ENCODE data around the gene UMAD1.

DNA sequence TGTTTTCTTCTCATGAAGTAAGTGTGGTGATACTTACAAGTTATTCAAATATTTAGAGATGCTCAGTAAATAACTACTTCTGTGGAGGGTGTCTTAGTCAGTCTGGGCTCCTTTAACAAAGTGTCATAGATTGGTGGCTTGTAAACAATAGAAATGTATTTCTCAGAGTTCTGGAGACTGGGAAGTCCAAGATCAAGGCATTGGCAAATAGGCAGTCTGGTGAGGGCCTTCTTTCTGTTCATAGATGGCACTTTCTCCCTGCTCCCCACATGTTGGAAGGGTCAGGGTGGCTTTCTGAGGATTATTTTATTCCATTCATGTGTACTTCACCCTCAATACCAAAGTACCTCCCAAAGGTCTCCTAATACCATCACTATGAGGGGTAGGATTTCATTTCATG, 59.4 kb downstream of the UMAD1 start:
- TF ChIP-seq, protein P1, sequence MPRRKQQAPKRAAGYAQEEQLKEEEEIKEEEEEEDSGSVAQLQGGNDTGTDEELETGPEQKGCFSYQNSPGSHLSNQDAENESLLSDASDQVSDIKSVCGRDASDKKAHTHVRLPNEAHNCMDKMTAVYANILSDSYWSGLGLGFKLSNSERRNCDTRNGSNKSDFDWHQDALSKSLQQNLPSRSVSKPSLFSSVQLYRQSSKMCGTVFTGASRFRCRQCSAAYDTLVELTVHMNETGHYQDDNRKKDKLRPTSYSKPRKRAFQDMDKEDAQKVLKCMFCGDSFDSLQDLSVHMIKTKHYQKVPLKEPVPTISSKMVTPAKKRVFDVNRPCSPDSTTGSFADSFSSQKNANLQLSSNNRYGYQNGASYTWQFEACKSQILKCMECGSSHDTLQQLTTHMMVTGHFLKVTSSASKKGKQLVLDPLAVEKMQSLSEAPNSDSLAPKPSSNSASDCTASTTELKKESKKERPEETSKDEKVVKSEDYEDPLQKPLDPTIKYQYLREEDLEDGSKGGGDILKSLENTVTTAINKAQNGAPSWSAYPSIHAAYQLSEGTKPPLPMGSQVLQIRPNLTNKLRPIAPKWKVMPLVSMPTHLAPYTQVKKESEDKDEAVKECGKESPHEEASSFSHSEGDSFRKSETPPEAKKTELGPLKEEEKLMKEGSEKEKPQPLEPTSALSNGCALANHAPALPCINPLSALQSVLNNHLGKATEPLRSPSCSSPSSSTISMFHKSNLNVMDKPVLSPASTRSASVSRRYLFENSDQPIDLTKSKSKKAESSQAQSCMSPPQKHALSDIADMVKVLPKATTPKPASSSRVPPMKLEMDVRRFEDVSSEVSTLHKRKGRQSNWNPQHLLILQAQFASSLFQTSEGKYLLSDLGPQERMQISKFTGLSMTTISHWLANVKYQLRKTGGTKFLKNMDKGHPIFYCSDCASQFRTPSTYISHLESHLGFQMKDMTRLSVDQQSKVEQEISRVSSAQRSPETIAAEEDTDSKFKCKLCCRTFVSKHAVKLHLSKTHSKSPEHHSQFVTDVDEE (CRISPR knock-in tag; IDR thresholded peaks at IDR 0.05) = no peak
- TF ChIP-seq SNAI2 (CRISPR knock-in tag; IDR thresholded peaks at IDR 0.05) (no peak), TCF4 (CRISPR knock-in tag; IDR thresholded peaks at IDR 0.05; ENCODE audit: borderline replicate concordance) (no peak), ZC3H10 (CRISPR knock-in tag; IDR thresholded peaks at IDR 0.05) (no peak), ZFP3 (CRISPR knock-in tag; IDR thresholded peaks at IDR 0.05) (no peak), ESRRG (CRISPR knock-in tag; IDR thresholded peaks at IDR 0.05) (no peak), ARNTL (CRISPR knock-in tag; IDR thresholded peaks at IDR 0.05; ENCODE audit: borderline replicate concordance, low read depth) (no peak), TOX (CRISPR knock-in tag; IDR thresholded peaks at IDR 0.05; ENCODE audit: borderline replicate concordance) (no peak), BACH2 (CRISPR knock-in tag; IDR thresholded peaks at IDR 0.05; ENCODE audit: borderline replicate concordance) (no peak), PPARA (CRISPR knock-in tag; IDR thresholded peaks at IDR 0.05; ENCODE audit: borderline replicate concordance) (no peak), RARB (CRISPR knock-in tag; IDR thresholded peaks at IDR 0.05) (no peak), PATZ1 (CRISPR knock-in tag; IDR thresholded peaks at IDR 0.05; ENCODE audit: borderline replicate concordance) (no peak)
- TF ChIP-seq, protein P2, sequence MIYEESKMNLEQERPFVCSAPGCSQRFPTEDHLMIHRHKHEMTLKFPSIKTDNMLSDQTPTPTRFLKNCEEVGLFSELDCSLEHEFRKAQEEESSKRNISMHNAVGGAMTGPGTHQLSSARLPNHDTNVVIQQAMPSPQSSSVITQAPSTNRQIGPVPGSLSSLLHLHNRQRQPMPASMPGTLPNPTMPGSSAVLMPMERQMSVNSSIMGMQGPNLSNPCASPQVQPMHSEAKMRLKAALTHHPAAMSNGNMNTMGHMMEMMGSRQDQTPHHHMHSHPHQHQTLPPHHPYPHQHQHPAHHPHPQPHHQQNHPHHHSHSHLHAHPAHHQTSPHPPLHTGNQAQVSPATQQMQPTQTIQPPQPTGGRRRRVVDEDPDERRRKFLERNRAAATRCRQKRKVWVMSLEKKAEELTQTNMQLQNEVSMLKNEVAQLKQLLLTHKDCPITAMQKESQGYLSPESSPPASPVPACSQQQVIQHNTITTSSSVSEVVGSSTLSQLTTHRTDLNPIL (CRISPR knock-in tag; IDR thresholded peaks at IDR 0.05; ENCODE audit: low read depth) = no peak

All from SK-N-SH treated with all-trans-retinoic acid at 6 μM for 48 hours (cell line).